SK-N-SH (cell line): Measurements from ENCODE around the gene SDSL. TPM values are rescaled to one million over a fixed set of nuclear protein-coding genes. Genes with fewer than 3 reads are reported as not detected.
A peak's percentile ranks its signal among the peaks of the same experiment; 100 is the strongest.

Source experiments
- CTCF ChIA-PET: fragments of 300-600, 350-600 bp; formaldehyde crosslinking; extraction: SDS; loops from one replicate; lab custom pipeline; 2021; lab: Yijun Ruan, JAX
- POLR2A ChIA-PET: fragments of 350-600 bp; sonication (Branson Sonifier 250); formaldehyde crosslinking; extraction: SDS; loops from one replicate; lab custom pipeline; 2020; ENCODE audit warnings: antibody characterized with exemption, inconsistent platforms; lab: Yijun Ruan, JAX
- DNase-seq: peaks from one replicate; pipeline ENCODE4 v3.0.0; 2012
- H2AFZ ChIP-seq: fragments of 200-600 bp; sonication (generic); 2 replicates; pipeline ENCODE4 v1.8.1; 2016; ENCODE audit warnings: antibody characterized with exemption, mild to moderate bottlenecking, low read depth
- H3F3A ChIP-seq: fragments of 200-600 bp; sonication (generic); replicated peaks from 2 replicates; pipeline ENCODE3; 2016; ENCODE audit warnings: antibody characterized with exemption, mild to moderate bottlenecking; ENCODE audit not compliant: insufficient read depth
- H3K27ac ChIP-seq, 2 experiments: fragments of 200-500 bp in 1 of 2; fragments of 200-600 bp in 1 of 2; sonication (Bioruptor generic) in 1 of 2; sonication (generic), shearing (Covaris generic) in 1 of 2; 2 replicates each; pipeline versions ENCODE4 v1.5.1 to v1.6.1; 2014 to 2016; ENCODE audit warnings: low read depth in 2 of 2, inconsistent platforms in 1 of 2, low read length in 1 of 2, mild to moderate bottlenecking in 1 of 2, mixed read lengths in 1 of 2
- H3K27me3 ChIP-seq: fragments of 200-600 bp; sonication (generic), shearing (Covaris generic); 2 replicates; pipeline ENCODE4 v1.6.1; 2016; ENCODE audit warnings: mixed run types; ENCODE audit not compliant: insufficient read depth
- H3K36me3 ChIP-seq, 2 experiments: fragments of 200-500 bp in 1 of 2; fragments of 200-600 bp in 1 of 2; sonication (Bioruptor generic) in 1 of 2; sonication (generic) in 1 of 2; replicated peaks in 1 of 2; 2 replicates each; pipeline versions ENCODE3 to v1.5.1; 2014 to 2016; ENCODE audit warnings: low read length in 1 of 2, mild to moderate bottlenecking in 1 of 2; ENCODE audit not compliant: insufficient read depth in 2 of 2, control insufficient read depth in 1 of 2
- H3K4me1 ChIP-seq, 2 experiments: fragments of 200-500 bp in 1 of 2; fragments of 200-600 bp in 1 of 2; sonication (Bioruptor generic) in 1 of 2; sonication (generic), shearing (Covaris generic) in 1 of 2; 2 replicates each; pipeline versions ENCODE4 v1.5.1 to v1.6.1; 2014 to 2016; ENCODE audit warnings: low read depth in 1 of 2, low read length in 1 of 2, mixed run types in 1 of 2; ENCODE audit not compliant: insufficient read depth in 2 of 2, control insufficient read depth in 1 of 2
- H3K4me2 ChIP-seq: fragments of 200-600 bp; sonication (generic), shearing (Covaris generic); 2 replicates; pipeline ENCODE4 v1.6.1; 2017; ENCODE audit warnings: mixed run types
- H3K4me3 ChIP-seq, 2 experiments: fragments of 200-500 bp in 1 of 2; fragments of 200-600 bp in 1 of 2; sonication (Bioruptor generic) in 1 of 2; sonication (generic), shearing (Covaris generic) in 1 of 2; 2 replicates each; pipeline versions ENCODE4 v1.5.1 to v1.8.1; 2014 to 2016; ENCODE audit warnings: low read depth in 2 of 2, inconsistent platforms in 1 of 2, low read length in 1 of 2, mild to moderate bottlenecking in 1 of 2, mixed read lengths in 1 of 2, moderate library complexity in 1 of 2
- H3K79me2 ChIP-seq: fragments of 200-600 bp; sonication (generic); 2 replicates; pipeline ENCODE4 v1.8.1; 2017; ENCODE audit warnings: mild to moderate bottlenecking; ENCODE audit not compliant: insufficient read depth
- H3K9ac ChIP-seq: fragments of 200-600 bp; sonication (generic); 2 replicates; pipeline ENCODE4 v1.6.1; 2017; ENCODE audit warnings: mixed run types
- H3K9me2 ChIP-seq: fragments of 200-600 bp; sonication (generic); 2 replicates; pipeline ENCODE4 v1.6.1; 2017; ENCODE audit warnings: mixed run types
- H3K9me3 ChIP-seq: fragments of 200-600 bp; sonication (generic); 2 replicates; pipeline ENCODE4 v1.6.1; 2017; ENCODE audit warnings: mixed run types, mild to moderate bottlenecking, moderate library complexity
- H4K20me1 ChIP-seq: fragments of 200-600 bp; sonication (generic); 2 replicates; pipeline ENCODE4 v1.6.1; 2017; ENCODE audit warnings: mild to moderate bottlenecking, mixed run types; ENCODE audit not compliant: insufficient read depth
- EZH2phosphoT487 ChIP-seq: fragments of 200-600 bp; sonication (generic); IDR thresholded peaks from 2 replicates; pipeline ENCODE4 v1.6.1; 2017; ENCODE audit warnings: low read depth, mixed run types, mild to moderate bottlenecking, antibody characterized with exemption, moderate library complexity, borderline replicate concordance
- FOXJ3 ChIP-seq: sonication (generic); formaldehyde crosslinking; IDR thresholded peaks from 2 replicates; pipeline ENCODE4 v1.5.1; 2020; ENCODE audit warnings: mild to moderate bottlenecking, missing genetic modification reagents
- FOXM1 ChIP-seq: IDR thresholded peaks from 2 replicates; pipeline ENCODE4 v1.4.0; 2012; ENCODE audit warnings: low read depth, mild to moderate bottlenecking
- GATA2 ChIP-seq: sonication (generic); formaldehyde crosslinking; IDR thresholded peaks from 2 replicates; pipeline ENCODE4 v1.5.0; 2020; ENCODE audit warnings: mild to moderate bottlenecking, missing genetic modification reagents
- JUND ChIP-seq: IDR thresholded peaks from 2 replicates; pipeline ENCODE4 v1.4.0; 2012
- NFIC ChIP-seq: IDR thresholded peaks from 2 replicates; pipeline ENCODE4 v1.4.0; 2012; ENCODE audit warnings: borderline replicate concordance
- POLR2AphosphoS5 ChIP-seq: IDR thresholded peaks from 2 replicates; pipeline ENCODE4 v1.6.1; 2012; ENCODE audit warnings: low read depth, low read length
- RCOR1 ChIP-seq: fragments of 150-350 bp; IDR thresholded peaks from 2 replicates; pipeline ENCODE4 v1.6.1; 2017; ENCODE audit warnings: antibody characterized with exemption, low read length
- RXRA ChIP-seq: IDR thresholded peaks from 2 replicates; pipeline ENCODE4 v1.4.0; 2012; ENCODE audit warnings: low read depth, mild to moderate bottlenecking, borderline replicate concordance
- YY1 ChIP-seq: IDR thresholded peaks from 2 replicates; pipeline ENCODE4 v1.4.0; 2012; ENCODE audit warnings: low read depth, mild to moderate bottlenecking
- WGBS: methylation state at CpG from one replicate; pipeline ENCODE4 v1.1.6; 2017; ENCODE audit warnings: low lambda C conversion rate; 5-methylcytosine and 5-hydroxymethylcytosine counted together
- polyA plus RNA-seq, 3 experiments: library from polyadenylated mRNA; depleted of rRNA; stranded (reverse); fragments of >200 nt; gene quantifications; 2 replicates each; pipeline ENCODE4 v1.2.3, GENCODE V29; 2012
- TF ChIP-seq, protein P1 (sequence below): fragments of 200-600 bp; sonication (generic); IDR thresholded peaks from 2 replicates; pipeline ENCODE4 v1.6.1; 2017; ENCODE audit warnings: antibody characterized with exemption, mild to moderate bottlenecking, moderate library complexity
- TF ChIP-seq, protein P2 (sequence below): IDR thresholded peaks from 2 replicates; pipeline ENCODE4 v1.4.0; 2012; ENCODE audit warnings: low read depth, borderline replicate concordance

SDSL gene
- polyA plus RNA-seq, 1 of the 3 experiments (the other 2 are of a cell fraction): 33.7 TPM

DNA sequence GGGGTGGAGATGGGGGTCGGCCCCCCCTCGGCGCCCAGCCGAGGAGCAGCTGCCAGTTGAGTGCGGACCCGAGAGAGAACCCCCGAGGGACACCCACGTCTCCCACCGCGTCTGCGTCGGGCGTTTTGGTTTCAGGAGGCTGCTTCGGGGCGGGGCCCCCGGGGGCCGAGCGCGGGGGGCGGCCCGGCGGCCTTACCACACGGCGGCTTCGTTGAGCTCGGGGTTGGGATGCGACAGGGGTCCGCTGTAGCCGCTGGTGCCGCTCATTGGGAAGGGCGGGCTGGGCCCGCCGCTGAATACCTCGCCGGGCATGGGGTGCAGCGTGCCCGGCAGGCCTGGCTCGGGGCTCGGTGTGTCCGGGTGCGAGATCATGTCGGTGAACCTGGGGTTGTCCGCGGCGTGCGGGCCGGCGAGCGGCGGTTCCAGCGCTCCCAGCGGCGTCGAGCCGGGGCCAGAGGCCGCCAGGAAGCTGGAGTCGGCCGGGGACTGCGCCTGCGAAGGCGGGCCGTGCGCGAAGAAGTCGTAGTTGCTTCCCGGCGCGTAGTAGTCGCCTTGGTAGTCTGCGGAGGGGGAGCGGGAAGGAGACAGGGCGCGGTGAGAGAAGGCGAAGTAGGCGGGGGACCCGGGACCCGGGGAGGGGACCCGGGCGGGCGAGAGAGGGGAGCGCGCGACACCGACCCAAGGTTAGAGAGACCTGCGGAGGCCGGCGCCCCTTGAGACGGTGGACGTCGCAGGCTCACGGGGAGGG is 41.0 kb downstream of the SDSL start:
- H3K4me3 ChIP-seq: peak overlapping the region in 1 of 2 experiments; percentile 18; a peak in 1 of 4 replicates
- 20% methylated on average over 49 of the region's 91 CpGs for WGBS
- H4K20me1 ChIP-seq: 0 out of 2 replicates have a peak, but pooled peaks cover 12% of the 10 kb centered on the region
- peaks cover 65% of the 10 kb centered on the region for H3K27me3 ChIP-seq
- H3K9ac ChIP-seq: no peak overlapping the region
- CTCF ChIA-PET: interaction anchor here (0.6 to 3.8 kb wide), 19 partner anchors 10 to 504 kb away, joined by 3 to 44 read pairs (median 7); no protein-coding TSS in a partner anchor
- TF ChIP-seq POLR2AphosphoS5: no peak
- no peak for TF ChIP-seq FOXJ3 (CRISPR knock-in tag)
- TF ChIP-seq, protein P1, sequence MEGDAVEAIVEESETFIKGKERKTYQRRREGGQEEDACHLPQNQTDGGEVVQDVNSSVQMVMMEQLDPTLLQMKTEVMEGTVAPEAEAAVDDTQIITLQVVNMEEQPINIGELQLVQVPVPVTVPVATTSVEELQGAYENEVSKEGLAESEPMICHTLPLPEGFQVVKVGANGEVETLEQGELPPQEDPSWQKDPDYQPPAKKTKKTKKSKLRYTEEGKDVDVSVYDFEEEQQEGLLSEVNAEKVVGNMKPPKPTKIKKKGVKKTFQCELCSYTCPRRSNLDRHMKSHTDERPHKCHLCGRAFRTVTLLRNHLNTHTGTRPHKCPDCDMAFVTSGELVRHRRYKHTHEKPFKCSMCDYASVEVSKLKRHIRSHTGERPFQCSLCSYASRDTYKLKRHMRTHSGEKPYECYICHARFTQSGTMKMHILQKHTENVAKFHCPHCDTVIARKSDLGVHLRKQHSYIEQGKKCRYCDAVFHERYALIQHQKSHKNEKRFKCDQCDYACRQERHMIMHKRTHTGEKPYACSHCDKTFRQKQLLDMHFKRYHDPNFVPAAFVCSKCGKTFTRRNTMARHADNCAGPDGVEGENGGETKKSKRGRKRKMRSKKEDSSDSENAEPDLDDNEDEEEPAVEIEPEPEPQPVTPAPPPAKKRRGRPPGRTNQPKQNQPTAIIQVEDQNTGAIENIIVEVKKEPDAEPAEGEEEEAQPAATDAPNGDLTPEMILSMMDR: no peak
- TF ChIP-seq, protein P2, sequence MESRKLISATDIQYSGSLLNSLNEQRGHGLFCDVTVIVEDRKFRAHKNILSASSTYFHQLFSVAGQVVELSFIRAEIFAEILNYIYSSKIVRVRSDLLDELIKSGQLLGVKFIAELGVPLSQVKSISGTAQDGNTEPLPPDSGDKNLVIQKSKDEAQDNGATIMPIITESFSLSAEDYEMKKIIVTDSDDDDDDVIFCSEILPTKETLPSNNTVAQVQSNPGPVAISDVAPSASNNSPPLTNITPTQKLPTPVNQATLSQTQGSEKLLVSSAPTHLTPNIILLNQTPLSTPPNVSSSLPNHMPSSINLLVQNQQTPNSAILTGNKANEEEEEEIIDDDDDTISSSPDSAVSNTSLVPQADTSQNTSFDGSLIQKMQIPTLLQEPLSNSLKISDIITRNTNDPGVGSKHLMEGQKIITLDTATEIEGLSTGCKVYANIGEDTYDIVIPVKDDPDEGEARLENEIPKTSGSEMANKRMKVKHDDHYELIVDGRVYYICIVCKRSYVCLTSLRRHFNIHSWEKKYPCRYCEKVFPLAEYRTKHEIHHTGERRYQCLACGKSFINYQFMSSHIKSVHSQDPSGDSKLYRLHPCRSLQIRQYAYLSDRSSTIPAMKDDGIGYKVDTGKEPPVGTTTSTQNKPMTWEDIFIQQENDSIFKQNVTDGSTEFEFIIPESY: no peak
- no peak for TF ChIP-seq RXRA
- no peak for TF ChIP-seq FOXM1
- TF ChIP-seq, all 33 proteins: peak for 0
- peak overlapping the region; percentile 24; the same call in 1 of the 2 replicates for H3K4me2 ChIP-seq
- no peak overlapping the region for H2AFZ ChIP-seq
- H3F3A ChIP-seq: no peaks in the 10 kb centered on the region
- no peaks in the 10 kb centered on the region for H3K9me2 ChIP-seq
- H3K27ac ChIP-seq: no peak overlapping the region
- H3K79me2 ChIP-seq: no peaks in the 10 kb centered on the region
- POLR2A ChIA-PET: no interaction called here
- H3K36me3 ChIP-seq: no peaks in the 10 kb centered on the region
- no peaks in the 10 kb centered on the region; a peak in 1 of 4 replicates for H3K4me1 ChIP-seq
- DNase-seq: peak; percentile 51
- H3K9me3 ChIP-seq: no peaks in the 10 kb centered on the region

DNA sequence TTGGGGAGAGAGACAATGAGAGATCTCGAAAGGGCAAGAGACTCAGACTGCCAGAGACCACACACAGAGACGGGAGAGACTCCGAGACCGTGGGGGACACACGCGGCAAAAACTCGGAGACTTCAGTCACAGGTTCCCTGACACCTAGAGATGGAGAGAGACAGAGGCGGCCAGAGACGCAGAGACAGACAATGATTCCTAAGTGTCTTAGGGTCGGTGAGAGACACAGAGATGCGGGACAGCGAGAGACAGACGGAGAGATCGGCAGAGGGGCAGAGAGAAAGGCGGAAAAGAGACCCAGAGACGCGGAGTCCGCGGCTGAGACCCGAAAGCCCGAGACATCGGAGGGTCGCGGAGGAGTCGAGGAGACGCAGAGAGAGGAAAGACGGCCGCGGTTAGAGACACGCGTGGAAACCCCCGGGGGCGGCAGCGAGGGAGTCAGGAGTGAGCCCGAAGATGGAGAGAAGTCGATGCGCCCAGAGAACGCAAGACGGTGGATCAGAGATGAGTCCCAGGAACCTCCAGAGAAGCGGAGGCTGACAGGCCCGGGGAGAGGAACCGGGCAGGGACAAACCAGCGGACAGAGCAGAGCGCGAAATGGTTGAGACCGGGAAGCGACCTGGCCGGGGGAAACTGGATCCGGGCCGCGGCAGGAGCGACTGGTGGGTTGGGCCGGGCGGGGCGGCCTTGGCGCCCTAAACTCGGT is 41.7 kb downstream of the SDSL start:
- CTCF ChIA-PET: interaction anchor here (1.0 to 3.8 kb wide), 8 partner anchors 10 to 453 kb away, joined by 4 to 44 read pairs (median 18); no protein-coding TSS in a partner anchor
- Histone ChIP-seq H3K9me2 (no peaks in the 10 kb centered on the region), H3K4me3 (no peak overlapping the region), H2AFZ (no peak overlapping the region), H3K9me3 (no peaks in the 10 kb centered on the region), H3K9ac (no peak overlapping the region), H3K4me2 (peak overlapping the region; percentile 44), H3K36me3 (no peaks in the 10 kb centered on the region), H4K20me1 (0 out of 2 replicates have a peak, but pooled peaks cover 12% of the 10 kb centered on the region), H3F3A (no peaks in the 10 kb centered on the region), H3K27ac (no peak overlapping the region), H3K4me1 (no peaks in the 10 kb centered on the region; a peak in 1 of 4 replicates), H3K27me3 (peaks cover 65% of the 10 kb centered on the region), H3K79me2 (no peaks in the 10 kb centered on the region)
- WGBS: 8% methylated on average over 43 of the region's 57 CpGs
- POLR2A ChIA-PET: no interaction called here
- peak; percentile 41 for DNase-seq
- no peak for TF ChIP-seq JUND
- no peak for TF ChIP-seq RCOR1
- peak; percentile 96; the same call in 1 of the 2 replicates for TF ChIP-seq EZH2phosphoT487
- TF ChIP-seq RXRA: no peak
- TF ChIP-seq NFIC: no peak
- no peak for TF ChIP-seq GATA2 (CRISPR knock-in tag)
- TF ChIP-seq YY1: no peak
